ENCODE results near the gene PAX7.

- TF ChIP-seq CTCF (IDR thresholded peaks at IDR 0.05 in 4 of 5, conservative IDR thresholded peaks at IDR 0.05 in 1 of 5) (no peak), POLR2A (IDR thresholded peaks at IDR 0.05) (no peak)
Observed at GRCh38 chr1:18792747-18793146, 162.1 kb downstream of the PAX7 start.
